Spleen (tissue), 7 donors: ENCODE measurements around the gene SSR3.

ENCODE experiments used
- CTCF ChIP-seq, 11 experiments: fragments of 200-600 bp in 7 of 11; fragments of 450-650 bp in 4 of 11; sonication (generic) in 4 of 11; IDR thresholded peaks in 8 of 11; conservative IDR thresholded peaks in 3 of 11; 1 replicate in 7 of 11; 2 replicates in 4 of 11; pipeline versions ENCODE4 v1.4.0 to v1.8.0; 2016 to 2021; ENCODE audit warnings: antibody characterized with exemption in 11 of 11, inconsistent platforms in 4 of 11, mild to moderate bottlenecking in 1 of 11
- POLR2A ChIP-seq, 3 donors: fragments of 450-650 bp; IDR thresholded peaks; one replicate each; pipeline ENCODE4 v1.5.1; 2017; ENCODE audit warnings: antibody characterized with exemption in 3 of 3, mild to moderate bottlenecking in 1 of 3
- POLR2AphosphoS5 ChIP-seq, 3 donors: sonication (generic); formaldehyde crosslinking; IDR thresholded peaks; one replicate each; pipeline ENCODE4 v1.5.1; 2017; ENCODE audit warnings: antibody characterized with exemption in 3 of 3
- donor health status: DM: no; HTN: no; CAD: no; lungs with moderate emphysema.
- donor health status: DM: no; HTN: no; CAD: no.
- donor health status: DM: no; HTN: no; CAD: no.

- TF ChIP-seq CTCF (IDR thresholded peaks at IDR 0.05 in 8 of 11, conservative IDR thresholded peaks at IDR 0.05 in 3 of 11) (no peak), POLR2AphosphoS5 (IDR thresholded peaks at IDR 0.05) (no peak), POLR2A (IDR thresholded peaks at IDR 0.05) (no peak)
Measured at GRCh38 chr3:156602424-156602823, 47.5 kb upstream of the SSR3 start.
